Neural cell (in vitro differentiated cells): ENCODE measurements around the gene ME2.
"Not testable (repeated sequence)": the region's sequence is repeated elsewhere in the genome, so short reads cannot be mapped to it uniquely, and the experiment has no call there.

Experiments
- CTCF ChIP-seq: fragments of 450-650 bp; IDR thresholded peaks from 2 replicates; pipeline ENCODE4 v1.5.1; 2014; ENCODE audit warnings: antibody characterized with exemption, mild to moderate bottlenecking, moderate library complexity; ENCODE audit not compliant: poor library complexity, severe bottlenecking
- EP300 ChIP-seq: fragments of 450-650 bp; conservative IDR thresholded peaks from 2 replicates; pipeline ENCODE4 v1.6.1; 2014; ENCODE audit warnings: antibody characterized with exemption, mild to moderate bottlenecking, moderate library complexity; ENCODE audit not compliant: poor library complexity, severe bottlenecking
- POLR2AphosphoS5 ChIP-seq: IDR thresholded peaks from 2 replicates; pipeline ENCODE4 v1.6.1; 2012
- TAF1 ChIP-seq: IDR thresholded peaks from 2 replicates; pipeline ENCODE4 v1.6.1; 2012; ENCODE audit warnings: low read depth

GRCh38 chr18:50833496-50833895 is 45.4 kb upstream of the ME2 start:
- not testable (repeated sequence) for TF ChIP-seq CTCF, POLR2AphosphoS5, EP300, TAF1
